HEK293 (cell line): Measurements from ENCODE around the gene EIF4E2.

ENCODE experiments used
- CTCF ChIA-PET: fragments of 350-600 bp; formaldehyde crosslinking; extraction: SDS; loops from one replicate; lab custom pipeline; 2021; ENCODE audit warnings: antibody characterized with exemption; lab: Yijun Ruan, JAX
- POLR2A ChIA-PET: fragments of 300-600 bp; formaldehyde crosslinking; extraction: SDS; loops from one replicate; lab custom pipeline; 2020; ENCODE audit warnings: antibody characterized with exemption, inconsistent platforms; lab: Yijun Ruan, JAX
- H3K27ac ChIP-seq: fragments of 200-500 bp; sonication (Bioruptor generic); 2 replicates; pipeline ENCODE4 v1.5.1; 2014; ENCODE audit warnings: low read depth, low read length, control low read depth, inconsistent platforms; ENCODE audit errors: extremely low read depth
- H3K36me3 ChIP-seq, 2 experiments: fragments of 200-500 bp in 1 of 2; sonication (Bioruptor generic) in 1 of 2; 1 replicate in 1 of 2; 2 replicates in 1 of 2; pipeline ENCODE4 v1.5.1; 2014 to 2017; ENCODE audit warnings: inconsistent platforms in 2 of 2, low read length in 2 of 2; ENCODE audit not compliant: control insufficient read depth in 2 of 2, insufficient read depth in 1 of 2
- H3K4me1 ChIP-seq: fragments of 200-500 bp; sonication (Bioruptor generic); 2 replicates; pipeline ENCODE4 v1.5.1; 2014; ENCODE audit warnings: mild to moderate bottlenecking, low read length, inconsistent platforms; ENCODE audit not compliant: control insufficient read depth, insufficient read depth
- H3K4me3 ChIP-seq: 2 replicates; pipeline ENCODE4 v1.5.1; 2011; ENCODE audit warnings: low read depth, mild to moderate bottlenecking, control low read depth, low read length, moderate library complexity
- H3K9me3 ChIP-seq: fragments of 200-500 bp; sonication (Bioruptor generic); 2 replicates; pipeline ENCODE4 v1.5.1; 2014; ENCODE audit warnings: low read depth, low read length, inconsistent platforms; ENCODE audit not compliant: control insufficient read depth, insufficient read depth
- KLF9 ChIP-seq: fragments of 450-650 bp; formaldehyde crosslinking; IDR thresholded peaks from 2 replicates; pipeline ENCODE4 v1.5.1; 2016; ENCODE audit warnings: missing biosample characterization, missing genetic modification characterization, low read depth
- MZF1 ChIP-seq: fragments of 450-650 bp; formaldehyde crosslinking; IDR thresholded peaks from 2 replicates; pipeline ENCODE4 v1.5.1; 2017; ENCODE audit warnings: missing biosample characterization, missing genetic modification characterization, borderline replicate concordance
- OSR2 ChIP-seq: fragments of 450-650 bp; formaldehyde crosslinking; IDR thresholded peaks from 2 replicates; pipeline ENCODE4 v1.5.1; 2016; ENCODE audit warnings: missing biosample characterization, missing genetic modification characterization
- SETDB1 ChIP-seq: IDR thresholded peaks from one replicate; pipeline ENCODE4 v1.6.1; 2017; ENCODE audit warnings: mild to moderate bottlenecking, low read length, moderate library complexity, mixed read lengths; ENCODE audit not compliant: insufficient read length
- SP2 ChIP-seq: fragments of 450-650 bp; formaldehyde crosslinking; IDR thresholded peaks from 2 replicates; pipeline ENCODE4 v1.5.1; 2016; ENCODE audit warnings: missing biosample characterization, missing genetic modification characterization
- WT1 ChIP-seq: fragments of 450-650 bp; formaldehyde crosslinking; IDR thresholded peaks from 2 replicates; pipeline ENCODE4 v1.5.1; 2016; ENCODE audit warnings: missing biosample characterization, missing genetic modification characterization
- ZBTB11 ChIP-seq: fragments of 450-650 bp; formaldehyde crosslinking; conservative IDR thresholded peaks from 2 replicates; pipeline ENCODE4 v1.5.1; 2016; ENCODE audit warnings: low read depth, missing biosample characterization, missing genetic modification characterization
- ZBTB21 ChIP-seq: fragments of 450-650 bp; formaldehyde crosslinking; IDR thresholded peaks from 2 replicates; pipeline ENCODE4 v1.5.1; 2017; ENCODE audit warnings: missing biosample characterization, missing genetic modification characterization
- ZIC2 ChIP-seq: fragments of 450-650 bp; formaldehyde crosslinking; IDR thresholded peaks from 2 replicates; pipeline ENCODE4 v1.5.1; 2016; ENCODE audit warnings: missing biosample characterization, missing genetic modification characterization
- ZNF155 ChIP-seq: fragments of 450-650 bp; formaldehyde crosslinking; IDR thresholded peaks from 2 replicates; pipeline ENCODE4 v1.5.1; 2016; ENCODE audit warnings: missing biosample characterization, missing genetic modification characterization
- ZNF280C ChIP-seq: fragments of 450-650 bp; formaldehyde crosslinking; IDR thresholded peaks from 2 replicates; pipeline ENCODE4 v1.5.1; 2016; ENCODE audit warnings: missing biosample characterization, missing genetic modification characterization
- ZNF350 ChIP-seq: fragments of 450-650 bp; formaldehyde crosslinking; IDR thresholded peaks from 2 replicates; pipeline ENCODE4 v1.5.0; 2017; ENCODE audit warnings: missing biosample characterization, mild to moderate bottlenecking, missing genetic modification characterization
- ZNF501 ChIP-seq: fragments of 450-650 bp; formaldehyde crosslinking; IDR thresholded peaks from 2 replicates; pipeline ENCODE4 v1.5.1; 2016; ENCODE audit warnings: missing biosample characterization, missing genetic modification characterization
- ZNF544 ChIP-seq: fragments of 450-650 bp; formaldehyde crosslinking; IDR thresholded peaks from 2 replicates; pipeline ENCODE4 v1.5.0; 2017; ENCODE audit warnings: missing biosample characterization, missing genetic modification characterization
- ZNF571 ChIP-seq: fragments of 450-650 bp; formaldehyde crosslinking; IDR thresholded peaks from 2 replicates; pipeline ENCODE4 v1.5.0; 2017; ENCODE audit warnings: missing biosample characterization, missing genetic modification characterization
- ZNF623 ChIP-seq: fragments of 450-650 bp; formaldehyde crosslinking; IDR thresholded peaks from 2 replicates; pipeline ENCODE4 v1.5.1; 2016; ENCODE audit warnings: missing biosample characterization, missing genetic modification characterization
- ZNF76 ChIP-seq: fragments of 450-650 bp; formaldehyde crosslinking; IDR thresholded peaks from 2 replicates; pipeline ENCODE4; 2016; ENCODE audit warnings: low read depth, missing biosample characterization, missing genetic modification characterization, borderline replicate concordance
- ZNF777 ChIP-seq: fragments of 450-650 bp; formaldehyde crosslinking; IDR thresholded peaks from 2 replicates; pipeline ENCODE4 v1.5.1; 2017; ENCODE audit warnings: missing biosample characterization, missing genetic modification characterization, borderline replicate concordance
- ZSCAN16 ChIP-seq: fragments of 450-650 bp; formaldehyde crosslinking; IDR thresholded peaks from 2 replicates; pipeline ENCODE4 v1.5.1; 2016; ENCODE audit warnings: missing biosample characterization, missing genetic modification characterization
- ZSCAN23 ChIP-seq: fragments of 450-650 bp; formaldehyde crosslinking; IDR thresholded peaks from 2 replicates; pipeline ENCODE4 v1.5.1; 2016; ENCODE audit warnings: missing biosample characterization, missing genetic modification characterization
- TF ChIP-seq, protein P1 (sequence below): fragments of 450-650 bp; formaldehyde crosslinking; IDR thresholded peaks from 2 replicates; pipeline ENCODE4 v1.5.1; 2016; ENCODE audit warnings: missing biosample characterization, missing genetic modification characterization
- TF ChIP-seq, protein P2 (sequence below): fragments of 450-650 bp; formaldehyde crosslinking; IDR thresholded peaks from 2 replicates; pipeline ENCODE4 v1.5.1; 2017; ENCODE audit warnings: missing biosample characterization, missing genetic modification characterization
- TF ChIP-seq, protein P3 (sequence below): fragments of 450-650 bp; formaldehyde crosslinking; IDR thresholded peaks from 2 replicates; pipeline ENCODE4 v1.5.1; 2016; ENCODE audit warnings: missing biosample characterization, missing genetic modification characterization
- TF ChIP-seq, protein P4 (sequence below): fragments of 450-650 bp; formaldehyde crosslinking; IDR thresholded peaks from 2 replicates; pipeline ENCODE4 v1.5.1; 2017; ENCODE audit warnings: missing biosample characterization, missing genetic modification characterization

The EIF4E2 gene

DNA sequence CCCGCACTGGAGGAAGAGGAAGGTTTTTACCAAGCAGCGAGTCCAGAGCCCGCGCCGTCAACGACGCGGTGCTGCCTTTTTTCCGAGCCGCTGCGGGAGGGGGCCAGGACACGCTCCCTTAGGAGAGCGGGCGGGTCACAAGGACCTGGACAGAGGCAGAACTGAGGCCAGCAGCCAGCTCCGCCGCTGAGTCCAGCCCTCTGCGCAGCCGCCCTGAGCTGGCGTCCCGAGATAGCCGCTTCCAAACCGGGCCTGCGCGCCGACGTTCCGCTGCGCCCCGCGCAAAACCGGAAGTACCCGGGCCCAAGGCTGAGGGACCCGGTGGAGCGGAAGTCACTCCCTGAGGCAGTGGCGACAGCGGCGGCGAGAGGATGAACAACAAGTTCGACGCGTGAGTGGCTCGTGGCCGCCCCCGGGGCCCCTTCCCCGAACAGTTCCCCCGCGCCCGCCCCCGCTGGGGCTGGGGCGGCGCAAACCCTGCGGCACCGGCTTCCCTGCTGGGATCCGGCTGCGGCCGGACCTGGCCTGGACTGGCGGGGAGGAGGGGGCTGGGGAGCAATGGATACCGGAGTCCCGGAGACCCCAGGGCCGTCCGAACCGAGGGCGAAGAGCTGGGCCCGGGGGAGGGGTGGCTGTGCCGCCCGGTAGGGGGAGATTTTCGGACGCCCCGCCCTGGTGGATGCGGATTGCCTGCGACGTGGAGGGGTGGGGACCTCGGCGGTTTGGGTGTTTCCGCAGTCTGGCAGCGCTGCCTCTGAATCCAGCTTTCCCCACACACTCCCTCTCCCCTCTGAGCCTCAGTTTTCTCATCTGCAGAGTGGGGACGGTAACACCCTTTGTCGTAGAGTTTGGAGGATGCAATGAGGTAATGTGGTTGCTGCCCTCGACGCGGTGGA is at the start of gene EIF4E2, which contains the start of gene TIGD1:
Gene EIF4E2 (plus strand): TSS at position 336 of the 896 bp plus-strand sequence. CDS start 36 bp downstream, at position 372.
Gene TIGD1 (minus strand): TSS at position 204 of the 896 bp plus-strand sequence. CDS start 675 bp downstream, outside the sequence.
- Histone ChIP-seq H3K27ac (peak within 1 kb of the TSS; percentile 82), H3K9me3 (no peaks in the 10 kb centered on the region), H3K4me3 (peak within 1 kb of the TSS; percentile 94), H3K4me1 (no peaks in the 10 kb centered on the region), H3K36me3 (peaks cover 17 to 47% of the 10 kb centered on the region in 2 experiments; a peak in 2 of 3 replicates)
- POLR2A ChIA-PET, result interaction anchor here (0.5 to 1.4 kb wide), 11 partner anchors 12 to 83 kb away, joined by 3 to 9 read pairs (median 4); partner anchors contain the start of gene EFHD1
- CTCF ChIA-PET, result interaction anchor here (0.6 kb wide), 1 partner anchor 198 kb away, joined by 3 read pairs; no protein-coding TSS in a partner anchor
- TF ChIP-seq ZNF76 (tag by site-specific recombination) (0 out of 2 replicates have a peak, but pooled peaks have one; percentile 5), ZNF155 (tag by site-specific recombination) (no peak), ZNF571 (no peak), ZSCAN16 (no peak), MZF1 (tag by site-specific recombination) (no peak), ZSCAN23 (no peak), OSR2 (tag by site-specific recombination) (no peak), SETDB1 (peak; percentile 67), ZNF350 (no peak), WT1 (tag by site-specific recombination) (peak; percentile 66), KLF9 (tag by site-specific recombination) (peak; percentile 57), ZBTB11 (tag by site-specific recombination) (peak; percentile 98), ZNF544 (no peak), SP2 (tag by site-specific recombination) (peak; percentile 89), ZIC2 (tag by site-specific recombination) (peak; percentile 94), ZNF623 (tag by site-specific recombination) (no peak), ZNF280C (tag by site-specific recombination) (no peak), ZNF777 (tag by site-specific recombination) (no peak), ZNF501 (tag by site-specific recombination) (peak; percentile 80), ZBTB21 (tag by site-specific recombination) (0 out of 2 replicates have a peak, but pooled peaks have one; percentile 12)
- TF ChIP-seq, protein P1, sequence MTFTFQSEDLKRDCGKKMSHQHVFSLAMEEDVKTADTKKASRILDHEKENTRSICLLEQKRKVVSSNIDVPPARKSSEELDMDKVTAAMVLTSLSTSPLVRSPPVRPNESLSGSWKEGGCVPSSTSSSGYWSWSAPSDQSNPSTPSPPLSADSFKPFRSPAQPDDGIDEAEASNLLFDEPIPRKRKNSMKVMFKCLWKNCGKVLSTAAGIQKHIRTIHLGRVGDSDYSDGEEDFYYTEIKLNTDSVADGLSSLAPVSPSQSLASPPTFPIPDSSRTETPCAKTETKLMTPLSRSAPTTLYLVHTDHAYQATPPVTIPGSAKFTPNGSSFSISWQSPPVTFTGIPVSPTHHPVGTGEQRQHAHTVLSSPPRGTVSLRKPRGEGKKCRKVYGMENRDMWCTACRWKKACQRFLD (tag by site-specific recombination), result peak; percentile 97
- TF ChIP-seq, protein P2, sequence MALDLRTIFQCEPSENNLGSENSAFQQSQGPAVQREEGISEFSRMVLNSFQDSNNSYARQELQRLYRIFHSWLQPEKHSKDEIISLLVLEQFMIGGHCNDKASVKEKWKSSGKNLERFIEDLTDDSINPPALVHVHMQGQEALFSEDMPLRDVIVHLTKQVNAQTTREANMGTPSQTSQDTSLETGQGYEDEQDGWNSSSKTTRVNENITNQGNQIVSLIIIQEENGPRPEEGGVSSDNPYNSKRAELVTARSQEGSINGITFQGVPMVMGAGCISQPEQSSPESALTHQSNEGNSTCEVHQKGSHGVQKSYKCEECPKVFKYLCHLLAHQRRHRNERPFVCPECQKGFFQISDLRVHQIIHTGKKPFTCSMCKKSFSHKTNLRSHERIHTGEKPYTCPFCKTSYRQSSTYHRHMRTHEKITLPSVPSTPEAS (tag by site-specific recombination), result peak; percentile 13; the same call in 1 of the 2 replicates
- TF ChIP-seq, protein P3, sequence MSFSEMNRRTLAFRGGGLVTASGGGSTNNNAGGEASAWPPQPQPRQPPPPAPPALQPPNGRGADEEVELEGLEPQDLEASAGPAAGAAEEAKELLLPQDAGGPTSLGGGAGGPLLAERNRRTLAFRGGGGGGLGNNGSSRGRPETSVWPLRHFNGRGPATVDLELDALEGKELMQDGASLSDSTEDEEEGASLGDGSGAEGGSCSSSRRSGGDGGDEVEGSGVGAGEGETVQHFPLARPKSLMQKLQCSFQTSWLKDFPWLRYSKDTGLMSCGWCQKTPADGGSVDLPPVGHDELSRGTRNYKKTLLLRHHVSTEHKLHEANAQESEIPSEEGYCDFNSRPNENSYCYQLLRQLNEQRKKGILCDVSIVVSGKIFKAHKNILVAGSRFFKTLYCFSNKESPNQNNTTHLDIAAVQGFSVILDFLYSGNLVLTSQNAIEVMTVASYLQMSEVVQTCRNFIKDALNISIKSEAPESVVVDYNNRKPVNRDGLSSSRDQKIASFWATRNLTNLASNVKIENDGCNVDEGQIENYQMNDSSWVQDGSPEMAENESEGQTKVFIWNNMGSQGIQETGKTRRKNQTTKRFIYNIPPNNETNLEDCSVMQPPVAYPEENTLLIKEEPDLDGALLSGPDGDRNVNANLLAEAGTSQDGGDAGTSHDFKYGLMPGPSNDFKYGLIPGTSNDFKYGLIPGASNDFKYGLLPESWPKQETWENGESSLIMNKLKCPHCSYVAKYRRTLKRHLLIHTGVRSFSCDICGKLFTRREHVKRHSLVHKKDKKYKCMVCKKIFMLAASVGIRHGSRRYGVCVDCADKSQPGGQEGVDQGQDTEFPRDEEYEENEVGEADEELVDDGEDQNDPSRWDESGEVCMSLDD (tag by site-specific recombination), result no peak
- TF ChIP-seq, protein P4, sequence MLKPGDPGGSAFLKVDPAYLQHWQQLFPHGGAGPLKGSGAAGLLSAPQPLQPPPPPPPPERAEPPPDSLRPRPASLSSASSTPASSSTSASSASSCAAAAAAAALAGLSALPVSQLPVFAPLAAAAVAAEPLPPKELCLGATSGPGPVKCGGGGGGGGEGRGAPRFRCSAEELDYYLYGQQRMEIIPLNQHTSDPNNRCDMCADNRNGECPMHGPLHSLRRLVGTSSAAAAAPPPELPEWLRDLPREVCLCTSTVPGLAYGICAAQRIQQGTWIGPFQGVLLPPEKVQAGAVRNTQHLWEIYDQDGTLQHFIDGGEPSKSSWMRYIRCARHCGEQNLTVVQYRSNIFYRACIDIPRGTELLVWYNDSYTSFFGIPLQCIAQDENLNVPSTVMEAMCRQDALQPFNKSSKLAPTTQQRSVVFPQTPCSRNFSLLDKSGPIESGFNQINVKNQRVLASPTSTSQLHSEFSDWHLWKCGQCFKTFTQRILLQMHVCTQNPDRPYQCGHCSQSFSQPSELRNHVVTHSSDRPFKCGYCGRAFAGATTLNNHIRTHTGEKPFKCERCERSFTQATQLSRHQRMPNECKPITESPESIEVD (tag by site-specific recombination), result no peak
